Thyroid gland (tissue), 4 donors: ENCODE measurements around the gene MUTYH.
"Not testable (repeated sequence)": the region's sequence is repeated elsewhere in the genome, so short reads cannot be mapped to it uniquely, and the experiment has no call there.

ENCODE experiments used
- POLR2A ChIP-seq, 2 donors: fragments of 450-650 bp; IDR thresholded peaks; one replicate each; pipeline ENCODE4 v1.6.1; 2017; ENCODE audit warnings: antibody characterized with exemption in 2 of 2, mild to moderate bottlenecking in 2 of 2, moderate library complexity in 1 of 2
- TF ChIP-seq, protein P1 (sequence below), 6 experiments: fragments of 200-600 bp in 3 of 6; fragments of 450-650 bp in 3 of 6; sonication (generic) in 3 of 6; IDR thresholded peaks; one replicate each; pipeline ENCODE4 v1.5.1; 2016 to 2019; ENCODE audit warnings: antibody characterized with exemption in 6 of 6, mild to moderate bottlenecking in 2 of 6, inconsistent platforms in 1 of 6, moderate library complexity in 1 of 6

- not testable (repeated sequence) for TF ChIP-seq POLR2A (IDR thresholded peaks at IDR 0.05)
- TF ChIP-seq, protein P1, sequence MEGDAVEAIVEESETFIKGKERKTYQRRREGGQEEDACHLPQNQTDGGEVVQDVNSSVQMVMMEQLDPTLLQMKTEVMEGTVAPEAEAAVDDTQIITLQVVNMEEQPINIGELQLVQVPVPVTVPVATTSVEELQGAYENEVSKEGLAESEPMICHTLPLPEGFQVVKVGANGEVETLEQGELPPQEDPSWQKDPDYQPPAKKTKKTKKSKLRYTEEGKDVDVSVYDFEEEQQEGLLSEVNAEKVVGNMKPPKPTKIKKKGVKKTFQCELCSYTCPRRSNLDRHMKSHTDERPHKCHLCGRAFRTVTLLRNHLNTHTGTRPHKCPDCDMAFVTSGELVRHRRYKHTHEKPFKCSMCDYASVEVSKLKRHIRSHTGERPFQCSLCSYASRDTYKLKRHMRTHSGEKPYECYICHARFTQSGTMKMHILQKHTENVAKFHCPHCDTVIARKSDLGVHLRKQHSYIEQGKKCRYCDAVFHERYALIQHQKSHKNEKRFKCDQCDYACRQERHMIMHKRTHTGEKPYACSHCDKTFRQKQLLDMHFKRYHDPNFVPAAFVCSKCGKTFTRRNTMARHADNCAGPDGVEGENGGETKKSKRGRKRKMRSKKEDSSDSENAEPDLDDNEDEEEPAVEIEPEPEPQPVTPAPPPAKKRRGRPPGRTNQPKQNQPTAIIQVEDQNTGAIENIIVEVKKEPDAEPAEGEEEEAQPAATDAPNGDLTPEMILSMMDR (IDR thresholded peaks at IDR 0.05) = not testable (repeated sequence)
Observed at GRCh38 chr1:45286521-45286920, 53.7 kb downstream of the MUTYH start.
